Neuronal stem cell (in vitro differentiated cells): ENCODE data around the gene SMC6.

Experiments
- DNase-seq: peaks from one replicate; pipeline ENCODE4 v3.0.0-alpha.2; 2013; ENCODE audit warnings: low spot score
- H2AFZ ChIP-seq: one replicate; pipeline ENCODE4 v1.6.1; 2013; ENCODE audit warnings: mild to moderate bottlenecking, low read length, inconsistent platforms
- H2AK5ac ChIP-seq: 2 replicates; pipeline ENCODE4 v1.6.1; 2013; ENCODE audit warnings: low read depth, mild to moderate bottlenecking, inconsistent platforms, low read length, moderate library complexity, mixed read lengths
- H2BK120ac ChIP-seq: 2 replicates; pipeline ENCODE4 v1.6.1; 2013; ENCODE audit warnings: low read depth, mild to moderate bottlenecking, inconsistent platforms, low read length, moderate library complexity, mixed read lengths
- H2BK12ac ChIP-seq: one replicate; pipeline ENCODE4 v1.6.1; 2013; ENCODE audit warnings: low read length, inconsistent platforms
- H2BK15ac ChIP-seq: 2 replicates; pipeline ENCODE4 v1.6.1; 2013; ENCODE audit warnings: mild to moderate bottlenecking, low read length, inconsistent platforms, mixed read lengths
- H2BK5ac ChIP-seq: one replicate; pipeline ENCODE4 v1.6.1; 2013; ENCODE audit warnings: inconsistent platforms, mild to moderate bottlenecking, low read length, moderate library complexity
- H3K14ac ChIP-seq: one replicate; pipeline ENCODE4 v1.6.1; 2013; ENCODE audit warnings: low read length, inconsistent platforms
- H3K18ac ChIP-seq: 2 replicates; pipeline ENCODE4 v1.6.1; 2013; ENCODE audit warnings: low read length, inconsistent platforms
- H3K23ac ChIP-seq: 2 replicates; pipeline ENCODE4 v1.6.1; 2013; ENCODE audit warnings: low read depth, mild to moderate bottlenecking, mixed read lengths, low read length, inconsistent platforms; ENCODE audit not compliant: poor library complexity
- H3K27ac ChIP-seq: replicated peaks from 3 replicates; pipeline ENCODE4 v1.5.1; 2013; ENCODE audit warnings: low read length, inconsistent platforms
- H3K27me3 ChIP-seq, 3 experiments: 2 replicates each; pipeline ENCODE4 v1.6.1; 2013; ENCODE audit warnings: low read length in 3 of 3, mild to moderate bottlenecking in 2 of 3, inconsistent platforms in 1 of 3, low read depth in 1 of 3, mixed read lengths in 1 of 3, moderate library complexity in 1 of 3; ENCODE audit not compliant: control insufficient read depth in 3 of 3, insufficient read depth in 3 of 3
- H3K36me3 ChIP-seq, 2 donors: replicated peaks in 1 of 2; 2 replicates each; pipeline ENCODE4 v1.6.1; 2013; ENCODE audit warnings: low read length in 2 of 2; ENCODE audit not compliant: control insufficient read depth in 2 of 2, insufficient read depth in 2 of 2
- H3K4ac ChIP-seq: 2 replicates; pipeline ENCODE4 v1.6.1; 2013; ENCODE audit warnings: inconsistent platforms, mild to moderate bottlenecking, low read length, moderate library complexity
- H3K4me1 ChIP-seq, 2 donors: 1 replicate in 1 of 2; 2 replicates in 1 of 2; pipeline ENCODE4 v1.6.1; 2013; ENCODE audit warnings: low read length in 2 of 2, low read depth in 1 of 2; ENCODE audit not compliant: control insufficient read depth in 2 of 2, insufficient read depth in 1 of 2
- H3K4me2 ChIP-seq: one replicate; pipeline ENCODE4 v1.6.1; 2013; ENCODE audit warnings: mild to moderate bottlenecking, low read length, inconsistent platforms; ENCODE audit not compliant: insufficient read depth, poor library complexity, severe bottlenecking
- H3K4me3 ChIP-seq, 2 donors: 2 replicates each; pipeline ENCODE4 v1.5.1; 2013; ENCODE audit warnings: low read length in 2 of 2, mild to moderate bottlenecking in 2 of 2, inconsistent platforms in 1 of 2, moderate library complexity in 1 of 2
- H3K79me1 ChIP-seq: one replicate; pipeline ENCODE4 v1.6.1; 2013; ENCODE audit warnings: low read depth, mild to moderate bottlenecking, inconsistent platforms, low read length, moderate library complexity
- H3K9ac ChIP-seq: one replicate; pipeline ENCODE4 v1.6.1; 2013; ENCODE audit warnings: mild to moderate bottlenecking, low read depth, low read length, inconsistent platforms; ENCODE audit not compliant: poor library complexity
- H3K9me3 ChIP-seq, 2 donors: replicated peaks in 1 of 2; 2 replicates each; pipeline versions ENCODE3 to v1.6.1; 2013; ENCODE audit warnings: low read length in 2 of 2, mild to moderate bottlenecking in 2 of 2, inconsistent platforms in 1 of 2, low read depth in 1 of 2, mixed read lengths in 1 of 2, moderate library complexity in 1 of 2; ENCODE audit not compliant: control insufficient read depth in 2 of 2, insufficient read depth in 1 of 2
- H4K8ac ChIP-seq: one replicate; pipeline ENCODE4 v1.6.1; 2013; ENCODE audit warnings: low read depth, mild to moderate bottlenecking, inconsistent platforms, low read length, moderate library complexity
- H4K91ac ChIP-seq: one replicate; pipeline ENCODE4 v1.6.1; 2013; ENCODE audit warnings: low read length, low read depth, mild to moderate bottlenecking, inconsistent platforms; ENCODE audit not compliant: poor library complexity
- WGBS, 2 donors: extraction: QIAGEN DNeasy Blood & Tissue Kit; methylation state at CpG; one replicate each; pipeline ENCODE4 v1.1.7; 2013; ENCODE audit warnings: missing lambda C conversion rate in 2 of 2, mixed read lengths in 1 of 2; ENCODE audit not compliant: insufficient read length in 2 of 2, insufficient replicate concordance in 1 of 2; ENCODE audit errors: extremely low coverage in 2 of 2; 5-methylcytosine and 5-hydroxymethylcytosine counted together

The SMC6 gene

GRCh38 chr2:17689010-17689409 lies 64.6 kb downstream of the SMC6 start:
- Histone ChIP-seq H4K8ac (no peak overlapping the region), H3K9ac (no peak overlapping the region), H2BK5ac (no peak overlapping the region), H3K36me3 (peaks cover 8 to 81% of the 10 kb centered on the region in 2 donors), H2BK12ac (no peak overlapping the region), H3K79me1 (no peaks in the 10 kb centered on the region), H3K9me3 (no peaks in the 10 kb centered on the region), H2BK15ac (no peak overlapping the region), H3K4me2 (no peak overlapping the region), H2AFZ (no peak overlapping the region), H3K27me3 (no peaks in the 10 kb centered on the region), H2AK5ac (no peak overlapping the region), H3K14ac (no peak overlapping the region), H2BK120ac (no peak overlapping the region), H4K91ac (no peak overlapping the region), H3K4ac (no peak overlapping the region), H3K18ac (no peak overlapping the region), H3K23ac (no peak overlapping the region), H3K27ac (no peak overlapping the region), H3K4me1 (no peaks in the 10 kb centered on the region), H3K4me3 (no peak overlapping the region)
- no peak for DNase-seq
- WGBS, 2 donors: no CpG with 5 or more reads among the region's 6 CpGs

- Histone ChIP-seq H3K4me1 (no peaks in the 10 kb centered on the region), H3K9me3 (no peaks in the 10 kb centered on the region), H3K4me2 (no peak overlapping the region), H4K91ac (no peak overlapping the region), H2AFZ (no peak overlapping the region), H2BK12ac (no peak overlapping the region), H3K14ac (no peak overlapping the region), H3K9ac (no peak overlapping the region), H3K79me1 (no peaks in the 10 kb centered on the region), H3K27me3 (no peaks in the 10 kb centered on the region), H4K8ac (no peak overlapping the region), H3K18ac (no peak overlapping the region), H3K27ac (no peak overlapping the region), H3K4ac (no peak overlapping the region), H3K4me3 (no peak overlapping the region), H2AK5ac (no peak overlapping the region), H2BK120ac (no peak overlapping the region), H2BK5ac (no peak overlapping the region), H3K23ac (no peak overlapping the region), H2BK15ac (no peak overlapping the region), H3K36me3 (peaks cover 7 to 81% of the 10 kb centered on the region in 2 donors)
- no CpG with 5 or more reads among the region's 1 CpG for WGBS, 2 donors
- DNase-seq: no peak
Observed at GRCh38 chr2:17688600-17688999, 65.0 kb downstream of the SMC6 start.

- Histone ChIP-seq H2BK12ac (no peak overlapping the region), H2AK5ac (no peak overlapping the region), H4K91ac (no peak overlapping the region), H2BK15ac (no peak overlapping the region), H3K9me3 (no peaks in the 10 kb centered on the region), H3K36me3 (peaks cover 4 to 97% of the 10 kb centered on the region in 2 donors), H3K18ac (no peak overlapping the region), H2AFZ (no peak overlapping the region), H3K79me1 (no peaks in the 10 kb centered on the region), H3K4me1 (no peaks in the 10 kb centered on the region), H3K4me3 (no peak overlapping the region), H3K4me2 (no peak overlapping the region), H3K27ac (no peak overlapping the region), H3K4ac (no peak overlapping the region), H3K27me3 (no peaks in the 10 kb centered on the region), H2BK120ac (no peak overlapping the region), H3K9ac (no peak overlapping the region), H3K23ac (no peak overlapping the region), H2BK5ac (no peak overlapping the region), H3K14ac (no peak overlapping the region), H4K8ac (no peak overlapping the region)
- no CpG with 5 or more reads among the region's 2 CpGs for WGBS, 2 donors
- DNase-seq: no peak
Observed at GRCh38 chr2:17683981-17684380, 69.6 kb downstream of the SMC6 start.

GRCh38 chr2:17682098-17682857 lies 71.3 kb downstream of the SMC6 start:
- Histone ChIP-seq H3K4me1 (no peaks in the 10 kb centered on the region), H4K8ac (no peak overlapping the region), H2AK5ac (no peak overlapping the region), H2BK120ac (no peak overlapping the region), H3K4ac (no peak overlapping the region), H2BK15ac (no peak overlapping the region), H3K18ac (no peak overlapping the region), H2AFZ (no peak overlapping the region), H3K27ac (no peak overlapping the region), H3K14ac (no peak overlapping the region), H3K23ac (no peak overlapping the region), H3K79me1 (no peaks in the 10 kb centered on the region), H3K4me3 (no peak overlapping the region), H3K9ac (no peak overlapping the region), H2BK5ac (no peak overlapping the region), H2BK12ac (no peak overlapping the region), H4K91ac (no peak overlapping the region), H3K27me3 (no peaks in the 10 kb centered on the region), H3K9me3 (no peaks in the 10 kb centered on the region), H3K4me2 (no peak overlapping the region), H3K36me3 (peaks cover 5 to 97% of the 10 kb centered on the region in 2 donors)
- WGBS, 2 donors: no CpG with 5 or more reads among the region's 6 CpGs
- DNase-seq: no peak
